Measurements from ENCODE around the gene VAMP2.

The VAMP2 gene

DNA sequence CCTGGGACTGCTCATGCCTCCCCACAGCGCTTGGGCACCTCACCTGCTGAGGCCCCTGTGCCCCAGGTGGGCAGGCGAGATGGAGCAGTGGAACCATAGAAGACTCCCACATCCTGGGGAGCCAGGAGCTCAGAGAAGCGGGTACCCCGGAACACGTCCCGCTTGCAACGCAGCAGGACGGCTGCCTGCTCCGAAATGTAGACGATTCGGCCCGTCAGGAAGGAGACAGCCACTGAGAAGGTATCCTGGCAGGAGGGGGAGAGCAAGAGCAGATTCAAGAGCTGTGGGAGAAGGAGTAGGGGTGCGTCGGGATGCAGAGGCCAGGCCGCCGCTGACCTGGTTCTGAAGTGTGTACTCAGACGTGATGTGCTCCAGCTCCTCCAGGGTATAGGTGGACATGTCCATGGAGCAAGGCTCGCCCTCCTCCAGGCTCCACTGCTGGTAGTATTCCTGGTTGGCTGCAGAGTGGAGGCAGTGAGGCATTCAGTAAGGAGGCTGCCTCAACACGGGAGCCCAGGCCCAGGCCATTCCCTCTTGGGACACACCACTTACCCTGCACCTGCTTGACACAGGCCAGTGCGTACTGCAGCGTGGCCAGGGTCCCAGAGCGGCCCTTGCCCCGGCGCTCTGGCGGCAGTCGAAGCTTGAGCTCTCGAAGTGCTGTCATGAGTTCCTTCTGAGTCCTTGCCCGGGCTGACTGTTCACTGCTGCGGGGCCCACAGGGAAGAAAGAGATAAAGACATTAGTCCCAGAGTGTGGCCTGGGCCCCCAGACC, 13.1 kb downstream of the VAMP2 start:
- no peaks in the 10 kb centered on the region for H3K9me3 ChIP-seq (ENCODE audit: control insufficient read depth in 2 of 2, low read length in 2 of 2)
- no peak overlapping the region for H3K9ac ChIP-seq (ENCODE audit: low read depth in 1 of 2, low read length in 2 of 2)
- H3K4me1 ChIP-seq (ENCODE audit: control insufficient read depth in 2 of 2, insufficient read depth in 2 of 2, low read length in 2 of 2): peaks cover 31 to 37% of the 10 kb centered on the region in 2 donors
- H3K4me3 ChIP-seq (ENCODE audit: low read length in 2 of 2): no peak overlapping the region
- peaks cover 53% of the 10 kb centered on the region in 2 donors for H3K36me3 ChIP-seq (ENCODE audit: control insufficient read depth in 2 of 2, insufficient read depth in 2 of 2, low read length in 2 of 2)
- no peaks in the 10 kb centered on the region for H3K27me3 ChIP-seq (ENCODE audit: control insufficient read depth in 2 of 2, insufficient read depth in 2 of 2, low read length in 2 of 2)
- no peak overlapping the region for H3K27ac ChIP-seq (ENCODE audit: low read depth in 2 of 2, low read length in 2 of 2)

DNA sequence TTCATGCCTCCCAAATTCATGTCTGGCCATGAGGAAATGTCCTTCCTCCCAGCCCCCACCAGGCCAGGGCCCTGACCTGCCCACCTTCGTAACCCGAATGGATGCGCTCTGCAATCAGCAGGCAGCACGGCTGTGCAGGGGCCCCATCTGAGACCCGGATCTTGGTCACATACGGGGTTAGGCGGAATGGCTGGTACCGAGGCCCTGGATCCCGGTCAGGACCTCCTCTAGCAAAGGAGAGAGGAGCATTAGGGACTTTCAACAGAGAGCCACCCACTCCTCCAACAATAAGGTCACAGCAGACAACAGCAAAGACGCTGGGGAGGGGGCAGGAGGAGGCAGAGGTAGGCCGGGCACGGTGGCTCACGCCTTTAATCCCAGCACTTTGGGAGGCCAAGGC, 14.2 kb downstream of the VAMP2 start:
- Histone ChIP-seq H3K9ac (ENCODE audit: low read depth in 1 of 2, low read length in 2 of 2) (no peak overlapping the region), H3K27me3 (ENCODE audit: control insufficient read depth in 2 of 2, insufficient read depth in 2 of 2, low read length in 2 of 2) (no peaks in the 10 kb centered on the region), H3K4me3 (ENCODE audit: low read length in 2 of 2) (no peak overlapping the region), H3K27ac (ENCODE audit: low read depth in 2 of 2, low read length in 2 of 2) (no peak overlapping the region), H3K4me1 (ENCODE audit: control insufficient read depth in 2 of 2, insufficient read depth in 2 of 2, low read length in 2 of 2) (peaks cover 28 to 29% of the 10 kb centered on the region in 2 donors), H3K36me3 (ENCODE audit: control insufficient read depth in 2 of 2, insufficient read depth in 2 of 2, low read length in 2 of 2) (peaks cover 64% of the 10 kb centered on the region in 2 donors), H3K9me3 (ENCODE audit: control insufficient read depth in 2 of 2, low read length in 2 of 2) (no peaks in the 10 kb centered on the region)

DNA sequence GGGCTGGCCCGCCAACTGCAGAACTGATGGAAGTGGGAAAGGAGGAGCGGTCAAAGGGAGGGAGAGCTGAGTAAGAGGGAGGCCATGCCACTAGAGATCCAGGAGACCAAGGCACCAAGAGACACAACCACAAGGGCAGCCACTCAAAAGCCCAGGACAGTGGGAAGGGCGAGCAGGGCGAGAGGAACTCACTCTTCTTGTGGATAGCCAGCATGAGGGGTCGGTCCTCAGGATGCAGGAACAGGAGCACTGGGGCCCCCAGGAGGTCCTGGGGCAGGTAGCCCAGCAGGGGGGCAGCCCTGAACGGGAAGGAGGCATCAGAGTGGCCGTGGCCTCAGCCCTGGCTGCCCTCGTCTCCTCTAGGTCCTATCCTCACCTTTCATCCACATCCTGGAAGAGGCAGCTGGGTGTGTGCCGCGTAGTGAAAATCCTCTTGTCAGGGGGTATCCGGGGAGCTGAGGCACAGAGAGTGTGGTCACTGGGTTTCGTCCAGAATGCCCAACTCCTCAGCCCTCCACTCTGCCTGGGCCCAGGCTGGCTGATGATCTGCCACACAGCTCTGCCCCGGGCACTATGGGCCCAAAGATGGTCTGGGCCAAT, 14.8 kb downstream of the VAMP2 start:
- Histone ChIP-seq H3K9ac (ENCODE audit: low read depth in 1 of 2, low read length in 2 of 2) (no peak overlapping the region), H3K9me3 (ENCODE audit: control insufficient read depth in 2 of 2, low read length in 2 of 2) (no peaks in the 10 kb centered on the region), H3K27me3 (ENCODE audit: control insufficient read depth in 2 of 2, insufficient read depth in 2 of 2, low read length in 2 of 2) (no peaks in the 10 kb centered on the region), H3K4me3 (ENCODE audit: low read length in 2 of 2) (no peak overlapping the region), H3K27ac (ENCODE audit: low read depth in 2 of 2, low read length in 2 of 2) (no peak overlapping the region), H3K4me1 (ENCODE audit: control insufficient read depth in 2 of 2, insufficient read depth in 2 of 2, low read length in 2 of 2) (peaks cover 21 to 22% of the 10 kb centered on the region in 2 donors), H3K36me3 (ENCODE audit: control insufficient read depth in 2 of 2, insufficient read depth in 2 of 2, low read length in 2 of 2) (peaks cover 63 to 67% of the 10 kb centered on the region in 2 donors)

DNA sequence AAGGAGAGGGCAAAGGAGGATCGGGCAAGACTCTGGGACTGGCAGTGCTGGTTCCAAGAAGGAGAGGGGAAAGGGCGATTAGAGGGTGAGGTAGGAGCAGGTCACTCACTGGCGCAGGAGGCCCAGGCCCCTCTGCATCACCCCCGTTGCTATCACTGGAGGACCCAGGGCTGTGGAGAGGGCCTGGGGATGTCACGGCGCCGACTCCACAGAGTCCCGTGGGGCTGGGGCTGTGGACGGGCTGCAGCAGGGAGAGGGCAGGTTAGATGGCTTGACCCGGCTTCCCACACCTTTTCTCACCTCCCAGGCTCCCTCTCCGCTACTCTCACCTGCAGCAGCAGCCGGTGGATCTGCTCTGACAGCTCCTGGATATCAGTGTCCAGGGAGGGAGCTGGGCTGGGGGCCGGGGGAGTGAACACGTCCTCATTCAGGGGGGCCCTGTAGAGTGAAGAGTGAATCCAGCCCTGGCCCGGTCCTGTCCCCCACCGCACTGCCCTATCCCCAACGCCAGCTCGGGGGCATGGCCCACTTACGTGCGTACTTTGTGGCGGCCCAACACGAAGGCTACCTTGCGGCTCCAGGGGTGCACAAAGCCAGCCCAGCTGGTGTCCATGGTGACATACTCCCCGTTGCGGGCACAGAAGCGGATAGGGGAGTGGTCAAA, 15.5 kb downstream of the VAMP2 start:
- no peak overlapping the region for H3K9ac ChIP-seq (ENCODE audit: low read depth in 1 of 2, low read length in 2 of 2)
- H3K4me1 ChIP-seq (ENCODE audit: control insufficient read depth in 2 of 2, insufficient read depth in 2 of 2, low read length in 2 of 2): peaks cover 16 to 17% of the 10 kb centered on the region in 2 donors
- H3K9me3 ChIP-seq (ENCODE audit: control insufficient read depth in 2 of 2, low read length in 2 of 2): no peaks in the 10 kb centered on the region
- no peaks in the 10 kb centered on the region for H3K27me3 ChIP-seq (ENCODE audit: control insufficient read depth in 2 of 2, insufficient read depth in 2 of 2, low read length in 2 of 2)
- H3K4me3 ChIP-seq (ENCODE audit: low read length in 2 of 2): no peak overlapping the region
- no peak overlapping the region for H3K27ac ChIP-seq (ENCODE audit: low read depth in 2 of 2, low read length in 2 of 2)
- H3K36me3 ChIP-seq (ENCODE audit: control insufficient read depth in 2 of 2, insufficient read depth in 2 of 2, low read length in 2 of 2): peaks cover 69 to 74% of the 10 kb centered on the region in 2 donors

DNA sequence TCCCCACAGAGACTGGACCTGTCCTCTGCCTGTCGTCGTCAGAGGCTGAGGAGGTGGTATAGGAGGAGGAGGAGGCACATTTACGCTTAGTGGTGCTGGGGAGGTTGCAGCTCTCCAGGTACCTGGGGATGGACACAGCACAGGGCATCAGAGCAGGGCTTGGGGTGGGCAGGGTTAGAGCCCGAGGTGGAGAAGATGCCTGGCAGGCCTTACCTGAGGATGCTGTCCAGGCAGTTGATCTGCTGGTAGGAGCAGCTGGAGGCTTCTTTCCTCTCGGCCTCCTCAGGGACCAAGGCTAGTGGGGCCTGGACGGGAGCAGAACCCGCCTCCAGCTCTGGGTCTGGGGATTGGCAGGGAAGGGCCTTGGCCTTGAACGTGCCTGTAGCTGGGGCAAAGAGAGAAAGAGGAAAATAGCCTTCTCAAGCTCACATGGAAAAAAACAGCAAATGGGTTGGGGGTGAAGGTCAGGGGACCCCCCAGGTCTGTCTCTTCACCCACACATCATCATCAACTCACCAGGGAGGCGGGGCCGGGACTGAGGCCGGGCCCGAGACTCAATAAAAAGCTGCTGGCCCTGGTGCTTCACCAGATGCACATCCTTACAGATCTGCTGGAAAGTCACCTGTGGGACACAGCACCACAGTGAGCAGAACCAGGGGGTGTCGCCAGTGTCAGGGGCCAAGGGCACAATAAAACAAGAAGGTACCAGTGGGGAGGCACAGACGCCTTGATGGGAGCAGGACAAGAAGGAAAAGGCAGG, 16.2 kb downstream of the VAMP2 start:
- H3K9ac ChIP-seq (ENCODE audit: low read depth in 1 of 2, low read length in 2 of 2): no peak overlapping the region
- H3K4me3 ChIP-seq (ENCODE audit: low read length in 2 of 2): no peak overlapping the region
- no peaks in the 10 kb centered on the region for H3K27me3 ChIP-seq (ENCODE audit: control insufficient read depth in 2 of 2, insufficient read depth in 2 of 2, low read length in 2 of 2)
- H3K9me3 ChIP-seq (ENCODE audit: control insufficient read depth in 2 of 2, low read length in 2 of 2): no peaks in the 10 kb centered on the region
- peaks cover 10 to 11% of the 10 kb centered on the region in 2 donors for H3K4me1 ChIP-seq (ENCODE audit: control insufficient read depth in 2 of 2, insufficient read depth in 2 of 2, low read length in 2 of 2)
- peaks cover 76 to 80% of the 10 kb centered on the region in 2 donors for H3K36me3 ChIP-seq (ENCODE audit: control insufficient read depth in 2 of 2, insufficient read depth in 2 of 2, low read length in 2 of 2)
- no peak overlapping the region for H3K27ac ChIP-seq (ENCODE audit: low read depth in 2 of 2, low read length in 2 of 2)

DNA sequence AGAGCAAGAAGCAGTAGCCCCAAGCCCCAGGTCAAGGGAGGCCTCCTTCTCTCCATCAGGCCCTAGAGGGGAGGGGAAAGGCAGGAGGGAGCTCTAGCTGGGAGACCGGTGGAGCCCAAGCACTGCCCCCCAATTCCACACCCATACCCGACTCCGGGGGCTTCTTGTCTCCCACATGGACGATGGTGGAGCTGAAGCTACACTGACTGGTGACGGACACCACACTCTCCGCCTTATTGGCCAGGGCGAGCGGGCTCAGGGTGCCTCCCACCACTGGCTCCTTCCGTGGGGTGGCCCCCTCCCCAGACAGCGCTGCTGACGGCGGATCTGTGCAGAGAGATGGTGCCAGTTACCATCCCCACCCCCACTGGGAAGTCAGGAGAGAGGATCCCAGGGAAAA, 16.9 kb downstream of the VAMP2 start:
- H3K9ac ChIP-seq (ENCODE audit: low read depth in 1 of 2, low read length in 2 of 2): no peak overlapping the region
- H3K36me3 ChIP-seq (ENCODE audit: control insufficient read depth in 2 of 2, insufficient read depth in 2 of 2, low read length in 2 of 2): peaks cover 82 to 87% of the 10 kb centered on the region in 2 donors
- H3K27me3 ChIP-seq (ENCODE audit: control insufficient read depth in 2 of 2, insufficient read depth in 2 of 2, low read length in 2 of 2): no peaks in the 10 kb centered on the region
- H3K27ac ChIP-seq (ENCODE audit: low read depth in 2 of 2, low read length in 2 of 2): no peak overlapping the region
- H3K4me3 ChIP-seq (ENCODE audit: low read length in 2 of 2): no peak overlapping the region
- H3K4me1 ChIP-seq (ENCODE audit: control insufficient read depth in 2 of 2, insufficient read depth in 2 of 2, low read length in 2 of 2): peaks cover 3 to 5% of the 10 kb centered on the region in 2 donors
- no peaks in the 10 kb centered on the region for H3K9me3 ChIP-seq (ENCODE audit: control insufficient read depth in 2 of 2, low read length in 2 of 2)

DNA sequence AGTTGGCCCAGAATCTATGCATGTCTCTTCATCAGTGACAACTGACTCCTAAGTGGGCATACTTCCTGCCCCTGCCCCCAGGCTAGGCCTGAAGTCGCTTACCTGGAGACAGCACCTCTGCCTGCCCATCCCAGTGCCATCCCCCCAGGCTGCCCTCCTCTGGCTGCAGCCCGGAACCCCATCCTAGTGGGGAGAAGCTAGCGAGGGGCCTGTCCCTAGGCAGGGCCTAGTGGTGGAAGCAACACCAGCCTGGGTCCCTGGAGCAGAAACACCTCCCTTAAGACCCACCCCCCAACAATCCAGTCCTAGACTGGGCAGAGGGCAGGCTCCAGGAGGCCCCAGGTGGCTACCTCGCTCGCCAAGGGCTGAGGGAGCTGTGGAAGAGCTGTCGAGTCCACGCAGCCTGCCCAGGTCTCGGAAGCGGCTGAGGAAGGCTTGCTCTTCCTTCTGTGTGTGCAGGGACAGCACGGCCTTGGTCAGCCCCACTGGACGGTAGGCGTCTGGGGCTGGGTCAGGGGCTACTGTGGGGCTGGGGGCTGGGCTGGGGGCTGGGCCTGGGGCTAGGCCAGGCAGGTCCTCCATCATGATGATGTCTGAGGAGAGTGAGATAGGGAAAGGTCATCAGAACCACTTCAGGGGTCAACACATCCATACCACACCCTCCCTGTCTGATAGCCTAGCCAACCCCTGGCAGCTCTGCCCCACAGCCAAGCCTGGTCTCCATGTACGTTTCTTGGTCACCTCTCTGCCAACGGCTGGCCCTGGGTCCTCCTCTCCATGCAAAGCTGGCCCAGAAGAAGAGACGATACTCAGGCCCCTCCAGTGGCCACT, 18.1 kb downstream of the VAMP2 start:
- Histone ChIP-seq H3K27me3 (ENCODE audit: control insufficient read depth in 2 of 2, insufficient read depth in 2 of 2, low read length in 2 of 2) (no peaks in the 10 kb centered on the region), H3K27ac (ENCODE audit: low read depth in 2 of 2, low read length in 2 of 2) (no peak overlapping the region), H3K9me3 (ENCODE audit: control insufficient read depth in 2 of 2, low read length in 2 of 2) (no peaks in the 10 kb centered on the region), H3K4me3 (ENCODE audit: low read length in 2 of 2) (no peak overlapping the region), H3K36me3 (ENCODE audit: control insufficient read depth in 2 of 2, insufficient read depth in 2 of 2, low read length in 2 of 2) (peaks cover 81 to 88% of the 10 kb centered on the region in 2 donors), H3K9ac (ENCODE audit: low read depth in 1 of 2, low read length in 2 of 2) (no peak overlapping the region), H3K4me1 (ENCODE audit: control insufficient read depth in 2 of 2, insufficient read depth in 2 of 2, low read length in 2 of 2) (no peaks in the 10 kb centered on the region)

DNA sequence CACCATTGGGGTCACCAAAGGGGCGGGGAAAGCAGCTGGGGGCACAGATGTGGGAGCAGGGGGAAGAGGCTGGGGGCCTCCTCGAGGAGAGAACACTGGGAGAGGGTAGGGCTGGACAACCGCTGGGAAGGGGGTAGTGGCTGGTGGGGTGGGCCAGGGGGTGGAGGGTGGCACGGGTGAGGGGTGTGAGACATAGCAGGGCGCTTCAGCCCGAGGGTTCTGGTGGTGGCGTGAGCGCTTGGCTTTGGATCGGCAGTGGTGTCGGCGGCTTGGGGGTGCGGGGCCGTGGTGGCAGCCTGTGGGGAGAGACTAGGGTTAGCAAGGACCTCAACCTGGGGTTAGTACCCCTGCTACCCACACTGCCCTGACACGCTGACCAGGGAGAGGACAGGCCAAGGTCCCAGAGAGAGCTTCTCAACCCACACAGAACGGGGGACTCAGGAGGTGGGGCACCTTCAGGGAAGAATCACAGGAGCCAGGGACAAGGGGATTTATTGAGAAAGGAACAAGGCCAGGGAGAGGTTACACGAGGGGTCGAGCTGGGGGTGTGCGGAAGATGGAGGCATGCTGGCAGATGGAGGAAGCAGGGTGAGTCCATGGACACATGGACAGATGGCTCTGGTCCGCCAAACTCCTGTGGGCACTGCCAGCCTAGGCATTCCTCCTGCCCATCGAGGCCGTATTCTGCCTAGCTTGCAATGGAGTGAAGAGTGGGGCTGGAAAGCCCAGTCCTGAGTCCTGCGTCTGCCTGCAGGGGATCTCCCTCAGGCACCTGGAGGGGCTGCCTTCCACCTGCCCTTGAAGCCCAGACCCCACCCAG, 19.0 kb downstream of the VAMP2 start:
- H3K9me3 ChIP-seq (ENCODE audit: control insufficient read depth in 2 of 2, low read length in 2 of 2): no peaks in the 10 kb centered on the region
- no peak overlapping the region for H3K27ac ChIP-seq (ENCODE audit: low read depth in 2 of 2, low read length in 2 of 2)
- peaks cover 2 to 5% of the 10 kb centered on the region in 2 donors for H3K4me1 ChIP-seq (ENCODE audit: control insufficient read depth in 2 of 2, insufficient read depth in 2 of 2, low read length in 2 of 2)
- peaks cover 74 to 81% of the 10 kb centered on the region in 2 donors for H3K36me3 ChIP-seq (ENCODE audit: control insufficient read depth in 2 of 2, insufficient read depth in 2 of 2, low read length in 2 of 2)
- no peak overlapping the region for H3K9ac ChIP-seq (ENCODE audit: low read depth in 1 of 2, low read length in 2 of 2)
- H3K4me3 ChIP-seq (ENCODE audit: low read length in 2 of 2): no peak overlapping the region
- no peaks in the 10 kb centered on the region for H3K27me3 ChIP-seq (ENCODE audit: control insufficient read depth in 2 of 2, insufficient read depth in 2 of 2, low read length in 2 of 2)
